ENCODE data around the gene EMX1.

GRCh38 chr2:72968286-72968685 is 51.0 kb downstream of the EMX1 start:
- TF ChIP-seq CTCF (IDR thresholded peaks at IDR 0.05) (no peak), POLR2A (IDR thresholded peaks at IDR 0.05) (no peak)

All from lower leg skin (tissue), 3 donors.